NK-92 (cell line): ENCODE measurements around the gene ADARB2.

Experiments
- DNase-seq: peaks from one replicate; lab custom pipeline; 2025; ENCODE audit not compliant: unreplicated experiment; lab: John Stamatoyannopoulos, UW

ADARB2 gene

GRCh38 chr10:1531883-1532597 lies 205.3 kb downstream of the ADARB2 start:
- DNase-seq, result no peak

- DNase-seq, result no peak
Measured at GRCh38 chr10:1530871-1531517, 206.3 kb downstream of the ADARB2 start.

- DNase-seq, result no peak
Measured at GRCh38 chr10:1529806-1530413, 207.4 kb downstream of the ADARB2 start.

- no peak for DNase-seq
Measured at GRCh38 chr10:1527951-1528350, 209.4 kb downstream of the ADARB2 start.

- no peak for DNase-seq
Measured at GRCh38 chr10:1526436-1527055, 210.8 kb downstream of the ADARB2 start.

- DNase-seq, result no peak
Measured at GRCh38 chr10:1525354-1526162, 211.8 kb downstream of the ADARB2 start.

- DNase-seq, result no peak
Measured at GRCh38 chr10:1524540-1524939, 212.8 kb downstream of the ADARB2 start.

- no peak for DNase-seq
Measured at GRCh38 chr10:1523221-1523620, 214.1 kb downstream of the ADARB2 start.

- DNase-seq, result no peak
Measured at GRCh38 chr10:1522237-1522636, 215.1 kb downstream of the ADARB2 start.

- no peak for DNase-seq
Measured at GRCh38 chr10:1521741-1522140, 215.6 kb downstream of the ADARB2 start.

GRCh38 chr10:1520909-1521565 lies 216.3 kb downstream of the ADARB2 start:
- no peak for DNase-seq

- no peak for DNase-seq
Measured at GRCh38 chr10:1519391-1519790, 217.9 kb downstream of the ADARB2 start.

GRCh38 chr10:1517684-1518083 lies 219.6 kb downstream of the ADARB2 start:
- DNase-seq, result no peak

GRCh38 chr10:1516492-1517165 lies 220.7 kb downstream of the ADARB2 start:
- DNase-seq, result no peak

- DNase-seq, result no peak
Measured at GRCh38 chr10:1515780-1516491, 221.4 kb downstream of the ADARB2 start.

GRCh38 chr10:1515121-1515779 lies 222.1 kb downstream of the ADARB2 start:
- DNase-seq, result no peak

GRCh38 chr10:1514681-1515080 lies 222.6 kb downstream of the ADARB2 start:
- no peak for DNase-seq

- no peak for DNase-seq
Measured at GRCh38 chr10:1513221-1513620, 224.1 kb downstream of the ADARB2 start.

- DNase-seq, result no peak
Measured at GRCh38 chr10:1509011-1509530, 228.3 kb downstream of the ADARB2 start.
